IMR-90 (cell line): ENCODE measurements around the gene C17orf50. TPM values are rescaled to one million over a fixed set of nuclear protein-coding genes. Genes with fewer than 3 reads are reported as not detected.

Experiments
- ATAC-seq: fragments of 200-7000 bp; cut with Tn5 transposase; 2 replicates; pipeline ENCODE4 v1.9.1; 2020; ENCODE audit warnings: low read depth, mild to moderate bottlenecking, moderate library complexity
- BruUV-seq: library from RNA; stranded (reverse); fragments of 400-500 nt; replicated peaks from 2 replicates; lab custom pipeline; 2021; lab: Mats Ljungman, UMichigan
- CTCF ChIA-PET: fragments of 300-600 bp; formaldehyde crosslinking; extraction: SDS; loops from one replicate; lab custom pipeline; 2021; ENCODE audit warnings: antibody characterized with exemption; lab: Yijun Ruan, JAX
- POLR2A ChIA-PET: fragments of 300-600 bp; sonication (Branson Sonifier 250); formaldehyde crosslinking; loops from one replicate; lab custom pipeline; 2022; ENCODE audit warnings: antibody characterized with exemption; ENCODE audit not compliant: unreplicated experiment; lab: Charles Lee
- DNase-seq: peaks from one replicate; pipeline ENCODE4 v3.0.0; 2013
- H2AFZ ChIP-seq: replicated peaks from 2 replicates; pipeline ENCODE3; 2013; ENCODE audit warnings: low read length, mild to moderate bottlenecking; ENCODE audit not compliant: poor library complexity
- H2AK5ac ChIP-seq: 2 replicates; pipeline ENCODE4 v1.6.1; 2013; ENCODE audit warnings: low read depth, low read length, inconsistent platforms
- H2AK9ac ChIP-seq: replicated peaks from 2 replicates; pipeline ENCODE3; 2013; ENCODE audit warnings: mild to moderate bottlenecking, low read depth, low read length, moderate library complexity; ENCODE audit not compliant: poor library complexity
- H2BK120ac ChIP-seq: 2 replicates; pipeline ENCODE4 v1.6.1; 2013; ENCODE audit warnings: low read depth, low read length, inconsistent platforms
- H2BK15ac ChIP-seq: 3 replicates; pipeline ENCODE4 v1.6.1; 2013; ENCODE audit warnings: low read depth, low read length, inconsistent platforms
- H2BK20ac ChIP-seq: 2 replicates; pipeline ENCODE4 v1.6.1; 2013; ENCODE audit warnings: low read depth, mild to moderate bottlenecking, inconsistent platforms, low read length, moderate library complexity
- H2BK5ac ChIP-seq: 2 replicates; pipeline ENCODE4 v1.6.1; 2013; ENCODE audit warnings: mild to moderate bottlenecking, low read depth, low read length, inconsistent platforms; ENCODE audit not compliant: poor library complexity, severe bottlenecking
- H3K14ac ChIP-seq: replicated peaks from 2 replicates; pipeline ENCODE4 v1.6.1; 2013; ENCODE audit warnings: low read depth, low read length, inconsistent platforms
- H3K18ac ChIP-seq: 2 replicates; pipeline ENCODE4 v1.6.1; 2013; ENCODE audit warnings: low read depth, low read length, control low read depth
- H3K23ac ChIP-seq: 2 replicates; pipeline ENCODE4 v1.6.1; 2013; ENCODE audit warnings: low read depth, low read length, inconsistent platforms
- H3K27ac ChIP-seq: 2 replicates; pipeline ENCODE4 v1.5.1; 2013; ENCODE audit warnings: mild to moderate bottlenecking, control low read depth, low read length; ENCODE audit not compliant: insufficient read depth
- H3K27me3 ChIP-seq: 2 replicates; pipeline ENCODE4 v1.6.1; 2013; ENCODE audit warnings: low read length; ENCODE audit not compliant: control insufficient read depth, insufficient read depth
- H3K36me3 ChIP-seq: 2 replicates; pipeline ENCODE4 v1.6.1; 2013; ENCODE audit warnings: low read length, mixed read lengths; ENCODE audit not compliant: control insufficient read depth, insufficient read depth
- H3K4ac ChIP-seq: 2 replicates; pipeline ENCODE4 v1.6.1; 2013; ENCODE audit warnings: low read depth, low read length, inconsistent platforms
- H3K4me1 ChIP-seq: 2 replicates; pipeline ENCODE4 v1.6.1; 2013; ENCODE audit warnings: low read length, mixed read lengths; ENCODE audit not compliant: control insufficient read depth, insufficient read depth
- H3K4me2 ChIP-seq: 2 replicates; pipeline ENCODE4 v1.6.1; 2013; ENCODE audit warnings: low read depth, mild to moderate bottlenecking, control low read depth, low read length, moderate library complexity
- H3K4me3 ChIP-seq: 2 replicates; pipeline ENCODE4 v1.5.1; 2013; ENCODE audit warnings: low read depth, mild to moderate bottlenecking, control low read depth, low read length, moderate library complexity; ENCODE audit not compliant: insufficient read depth
- H3K56ac ChIP-seq: 2 replicates; pipeline ENCODE4 v1.6.1; 2013; ENCODE audit warnings: low read length, inconsistent platforms; ENCODE audit not compliant: insufficient read depth; ENCODE audit errors: extremely low read depth
- H3K79me1 ChIP-seq, 2 experiments: 2 replicates each; pipeline ENCODE4 v1.6.1; 2013; ENCODE audit warnings: low read length in 2 of 2, inconsistent platforms in 1 of 2, low read depth in 1 of 2
- H3K9ac ChIP-seq: 2 replicates; pipeline ENCODE4 v1.6.1; 2013; ENCODE audit warnings: low read depth, low read length, control low read depth
- H3K9me1 ChIP-seq: 2 replicates; pipeline ENCODE4 v1.6.1; 2013; ENCODE audit warnings: low read length, inconsistent platforms; ENCODE audit not compliant: insufficient read depth
- H3K9me3 ChIP-seq: 2 replicates; pipeline ENCODE4 v1.6.1; 2013; ENCODE audit warnings: low read length; ENCODE audit not compliant: control insufficient read depth, insufficient read depth
- H4K20me1 ChIP-seq: 2 replicates; pipeline ENCODE4 v1.6.1; 2013; ENCODE audit warnings: low read length, inconsistent platforms; ENCODE audit not compliant: insufficient read depth
- H4K5ac ChIP-seq: 2 replicates; pipeline ENCODE4 v1.6.1; 2013; ENCODE audit warnings: mild to moderate bottlenecking, low read depth, low read length, control low read depth
- H4K8ac ChIP-seq, 2 experiments: 2 replicates each; pipeline ENCODE4 v1.6.1; 2013; ENCODE audit warnings: low read depth in 2 of 2, low read length in 2 of 2, control low read depth in 1 of 2, inconsistent platforms in 1 of 2
- H4K91ac ChIP-seq: 2 replicates; pipeline ENCODE4 v1.6.1; 2013; ENCODE audit warnings: low read depth, low read length, inconsistent platforms; ENCODE audit not compliant: insufficient read depth
- BHLHE40 ChIP-seq: fragments of 150-350 bp; IDR thresholded peaks from 2 replicates; pipeline ENCODE4 v1.6.1; 2016; ENCODE audit warnings: mild to moderate bottlenecking, low read depth, low read length
- CHD1 ChIP-seq: IDR thresholded peaks from 2 replicates; pipeline ENCODE4 v1.6.1; 2012; ENCODE audit warnings: low read depth, low read length, improper control_type of control experiment
- FOS ChIP-seq: fragments of 150-350 bp; IDR thresholded peaks from 2 replicates; pipeline ENCODE4 v1.6.1; 2016; ENCODE audit warnings: low read depth, low read length
- MAFK ChIP-seq: IDR thresholded peaks from 2 replicates; pipeline ENCODE4 v1.6.1; 2012; ENCODE audit warnings: low read depth, low read length, improper control_type of control experiment
- MAZ ChIP-seq: IDR thresholded peaks from 2 replicates; pipeline ENCODE4 v1.6.1; 2012; ENCODE audit warnings: low read depth, mild to moderate bottlenecking, low read length, improper control_type of control experiment, moderate library complexity, borderline replicate concordance
- NFE2L2 ChIP-seq: fragments of 150-350 bp; IDR thresholded peaks from 2 replicates; pipeline ENCODE4 v1.6.1; 2016; ENCODE audit warnings: low read depth, mild to moderate bottlenecking, low read length
- POLR2A ChIP-seq: IDR thresholded peaks from 2 replicates; pipeline ENCODE4 v1.6.1; 2012; ENCODE audit warnings: mild to moderate bottlenecking, low read depth, low read length
- RAD21 ChIP-seq: IDR thresholded peaks from 2 replicates; pipeline ENCODE4 v1.6.1; 2012; ENCODE audit warnings: low read length, improper control_type of control experiment
- RCOR1 ChIP-seq: IDR thresholded peaks from 2 replicates; pipeline ENCODE4 v1.6.1; 2012; ENCODE audit warnings: mild to moderate bottlenecking, low read length, improper control_type of control experiment; ENCODE audit not compliant: insufficient replicate concordance
- RFX5 ChIP-seq: IDR thresholded peaks from 2 replicates; pipeline ENCODE4 v1.8.0; 2012; ENCODE audit warnings: low read depth, mild to moderate bottlenecking, low read length, moderate library complexity
- SMC3 ChIP-seq: fragments of 150-350 bp; IDR thresholded peaks from 2 replicates; pipeline ENCODE4 v1.6.1; 2016; ENCODE audit warnings: low read depth, mild to moderate bottlenecking, antibody characterized with exemption, low read length, moderate library complexity
- WGBS, 2 experiments: methylation state at CpG; one replicate each; pipeline versions ENCODE4 v1.1.5 to v1.1.7; 2013; ENCODE audit warnings: missing lambda C conversion rate in 2 of 2; ENCODE audit not compliant: insufficient read length in 1 of 2; ENCODE audit errors: extremely low coverage in 2 of 2; 5-methylcytosine and 5-hydroxymethylcytosine counted together
- dilution Hi-C: fragments of 300-500 bp; cut with HindIII; formaldehyde crosslinking; loops from one replicate; pipeline ENCODE4 v1.14.3; 2018; ENCODE audit warnings: low sequenced_read_pairs; ENCODE audit not compliant: unreplicated experiment
- in situ Hi-C: fragments of 300-500 bp; cut with MboI; formaldehyde crosslinking; loops from 3 replicates; pipeline ENCODE4 v1.14.3; 2019; ENCODE audit warnings: low sequenced_read_pairs, inconsistent platforms, mixed read lengths
- intact Hi-C: fragments of 100-400 bp; cut with micrococcal nuclease; formaldehyde crosslinking; loops from 2 replicates; pipeline ENCODE4 v1.10.0; 2022
- polyA plus RNA-seq, 3 experiments: library from polyadenylated mRNA; depleted of rRNA; stranded (reverse); fragments of >200 nt; gene quantifications; 2 replicates each; pipeline ENCODE4 v1.2.3, GENCODE V29; 2012; ENCODE audit warnings: low replicate concordance in 1 of 3
- total RNA-seq: library from RNA; depleted of rRNA; stranded (reverse); fragments of >200 nt; gene quantifications from 2 replicates; pipeline ENCODE4 v1.2.3, GENCODE V29; 2012
- TF ChIP-seq, protein P1 (sequence below): conservative IDR thresholded peaks from 2 replicates; pipeline ENCODE4 v1.5.1; 2012; ENCODE audit warnings: mild to moderate bottlenecking, low read depth, low read length, improper control_type of control experiment
- TF ChIP-seq, protein P2 (sequence below): fragments of 150-350 bp; IDR thresholded peaks from 2 replicates; pipeline ENCODE4 v1.6.1; 2016; ENCODE audit warnings: low read depth, mild to moderate bottlenecking, low read length, moderate library complexity, borderline replicate concordance
- TF ChIP-seq, protein P3 (sequence below): fragments of 150-350 bp; IDR thresholded peaks from 2 replicates; pipeline ENCODE4 v1.6.1; 2017; ENCODE audit warnings: mild to moderate bottlenecking, antibody characterized with exemption, low read length, low read depth

Gene C17orf50
- total and polyA plus RNA-seq, 2 of the 4 experiments (the other 2 are of a cell fraction) = not detected

DNA sequence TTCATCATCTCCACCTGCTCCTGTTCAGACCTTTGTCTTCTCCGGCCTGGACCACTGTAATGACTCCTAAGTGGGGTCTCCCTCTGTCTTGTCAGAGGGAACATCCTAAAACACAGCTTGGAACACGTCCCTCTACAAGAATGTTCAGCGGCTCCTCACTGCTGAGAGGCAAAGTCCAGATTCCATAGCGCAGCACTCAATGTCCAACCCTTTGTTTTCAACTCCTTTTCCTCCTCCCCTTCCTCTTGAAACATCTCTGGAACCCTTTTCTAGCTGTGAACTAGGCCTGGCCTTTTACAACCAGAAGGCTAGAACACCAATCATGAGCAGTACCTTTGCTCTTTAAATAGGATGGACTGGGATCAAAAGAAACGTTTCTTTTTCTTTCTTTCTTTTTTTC lies 914 bp downstream of the C17orf50 start:
- H3K79me1 ChIP-seq = no peaks in the 10 kb centered on the region
- no peak overlapping the region for H3K4ac ChIP-seq
- no peak overlapping the region for H2BK5ac ChIP-seq
- dilution Hi-C loops (no loop called here), in situ Hi-C loops (loop anchor here (5.0 kb wide), 1 partner anchor 46 kb away; the partner anchor contains the start of gene TAF15), intact Hi-C loops (no loop called here)
- no peak for TF ChIP-seq MAZ
- TF ChIP-seq RAD21 = no peak
- no peak for TF ChIP-seq FOS
- TF ChIP-seq POLR2A = no peak
- no peak for TF ChIP-seq CHD1
- TF ChIP-seq, protein P1, sequence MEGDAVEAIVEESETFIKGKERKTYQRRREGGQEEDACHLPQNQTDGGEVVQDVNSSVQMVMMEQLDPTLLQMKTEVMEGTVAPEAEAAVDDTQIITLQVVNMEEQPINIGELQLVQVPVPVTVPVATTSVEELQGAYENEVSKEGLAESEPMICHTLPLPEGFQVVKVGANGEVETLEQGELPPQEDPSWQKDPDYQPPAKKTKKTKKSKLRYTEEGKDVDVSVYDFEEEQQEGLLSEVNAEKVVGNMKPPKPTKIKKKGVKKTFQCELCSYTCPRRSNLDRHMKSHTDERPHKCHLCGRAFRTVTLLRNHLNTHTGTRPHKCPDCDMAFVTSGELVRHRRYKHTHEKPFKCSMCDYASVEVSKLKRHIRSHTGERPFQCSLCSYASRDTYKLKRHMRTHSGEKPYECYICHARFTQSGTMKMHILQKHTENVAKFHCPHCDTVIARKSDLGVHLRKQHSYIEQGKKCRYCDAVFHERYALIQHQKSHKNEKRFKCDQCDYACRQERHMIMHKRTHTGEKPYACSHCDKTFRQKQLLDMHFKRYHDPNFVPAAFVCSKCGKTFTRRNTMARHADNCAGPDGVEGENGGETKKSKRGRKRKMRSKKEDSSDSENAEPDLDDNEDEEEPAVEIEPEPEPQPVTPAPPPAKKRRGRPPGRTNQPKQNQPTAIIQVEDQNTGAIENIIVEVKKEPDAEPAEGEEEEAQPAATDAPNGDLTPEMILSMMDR = no peak
- TF ChIP-seq, protein P2, sequence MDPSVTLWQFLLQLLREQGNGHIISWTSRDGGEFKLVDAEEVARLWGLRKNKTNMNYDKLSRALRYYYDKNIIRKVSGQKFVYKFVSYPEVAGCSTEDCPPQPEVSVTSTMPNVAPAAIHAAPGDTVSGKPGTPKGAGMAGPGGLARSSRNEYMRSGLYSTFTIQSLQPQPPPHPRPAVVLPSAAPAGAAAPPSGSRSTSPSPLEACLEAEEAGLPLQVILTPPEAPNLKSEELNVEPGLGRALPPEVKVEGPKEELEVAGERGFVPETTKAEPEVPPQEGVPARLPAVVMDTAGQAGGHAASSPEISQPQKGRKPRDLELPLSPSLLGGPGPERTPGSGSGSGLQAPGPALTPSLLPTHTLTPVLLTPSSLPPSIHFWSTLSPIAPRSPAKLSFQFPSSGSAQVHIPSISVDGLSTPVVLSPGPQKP = no peak
- no peak for TF ChIP-seq RCOR1
- TF ChIP-seq SMC3 = no peak
- TF ChIP-seq NFE2L2 = no peak
- TF ChIP-seq BHLHE40 = no peak
- no peak for TF ChIP-seq MAFK
- TF ChIP-seq, protein P3, sequence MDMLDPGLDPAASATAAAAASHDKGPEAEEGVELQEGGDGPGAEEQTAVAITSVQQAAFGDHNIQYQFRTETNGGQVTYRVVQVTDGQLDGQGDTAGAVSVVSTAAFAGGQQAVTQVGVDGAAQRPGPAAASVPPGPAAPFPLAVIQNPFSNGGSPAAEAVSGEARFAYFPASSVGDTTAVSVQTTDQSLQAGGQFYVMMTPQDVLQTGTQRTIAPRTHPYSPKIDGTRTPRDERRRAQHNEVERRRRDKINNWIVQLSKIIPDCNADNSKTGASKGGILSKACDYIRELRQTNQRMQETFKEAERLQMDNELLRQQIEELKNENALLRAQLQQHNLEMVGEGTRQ = no peak
- no peak for TF ChIP-seq RFX5
- H2AFZ ChIP-seq = no peak overlapping the region
- peaks cover 2% of the 10 kb centered on the region; the same call in 1 of the 2 replicates for H3K9me3 ChIP-seq
- WGBS, 2 experiments = 95% methylated on average over 3 of the region's 5 CpGs; no CpG with 5 or more reads in 1 of the 2 experiments
- no peak overlapping the region for H3K4me3 ChIP-seq
- ChIA-PET CTCF (no interaction called here), POLR2A (no interaction called here)
- H4K5ac ChIP-seq = no peak overlapping the region
- no peak overlapping the region for H2BK20ac ChIP-seq
- no peak overlapping the region for H2BK120ac ChIP-seq
- H3K18ac ChIP-seq = no peak overlapping the region
- H2BK15ac ChIP-seq = no peak overlapping the region
- BruUV-seq = no TSS peak
- H3K36me3 ChIP-seq = no peaks in the 10 kb centered on the region
- H3K56ac ChIP-seq = no peak overlapping the region
- peaks cover 3% of the 10 kb centered on the region for H3K4me1 ChIP-seq
- H3K9me1 ChIP-seq = no peaks in the 10 kb centered on the region
- H3K27ac ChIP-seq = no peak overlapping the region
- H2AK9ac ChIP-seq = no peak overlapping the region
- H3K27me3 ChIP-seq = peaks cover 19% of the 10 kb centered on the region
- H4K91ac ChIP-seq = no peak overlapping the region
- no peak overlapping the region for H3K14ac ChIP-seq
- no peak overlapping the region for H2AK5ac ChIP-seq
- no peak overlapping the region for H3K4me2 ChIP-seq
- no peak overlapping the region for H3K23ac ChIP-seq
- no peak for ATAC-seq
- H4K20me1 ChIP-seq = peaks cover 8% of the 10 kb centered on the region; the same call in 1 of the 2 replicates
- no peak overlapping the region for H3K9ac ChIP-seq
- no peak overlapping the region for H4K8ac ChIP-seq
- no peak for DNase-seq
